Thyroid gland (tissue), 4 donors: Measurements from ENCODE around the gene IL12RB2. TPM values are rescaled to one million over a fixed set of nuclear protein-coding genes. Genes with fewer than 3 reads are reported as not detected.

Experiments used
- DNase-seq, 2 donors: peaks; one replicate each; pipeline ENCODE4 v3.0.0-alpha.2; 2019
- H3K27ac ChIP-seq, 3 donors: fragments of 200-600 bp; sonication (generic); 1 replicate in 2 of 3; 2 replicates in 1 of 3; pipeline ENCODE4 v1.5.1; 2016 to 2019; ENCODE audit warnings: mild to moderate bottlenecking in 1 of 3, moderate library complexity in 1 of 3
- H3K27me3 ChIP-seq: fragments of 200-600 bp; sonication (generic); one replicate; pipeline ENCODE4 v1.5.1; 2019
- H3K36me3 ChIP-seq, 2 donors: fragments of 200-600 bp; sonication (generic); one replicate each; pipeline ENCODE4 v1.5.1; 2016 to 2019
- H3K4me1 ChIP-seq, 2 donors: fragments of 200-600 bp; sonication (generic); one replicate each; pipeline ENCODE4 v1.5.1; 2017 to 2019
- H3K4me3 ChIP-seq, 3 donors: fragments of 200-600 bp; sonication (generic); replicated peaks in 1 of 3; 1 replicate in 2 of 3; 2 replicates in 1 of 3; pipeline ENCODE4 v1.5.1; 2016; ENCODE audit warnings: mild to moderate bottlenecking in 1 of 3
- H3K9me3 ChIP-seq: fragments of 200-600 bp; sonication (generic); one replicate; pipeline ENCODE4 v1.5.1; 2017
- POLR2A ChIP-seq, 2 donors: fragments of 450-650 bp; IDR thresholded peaks; one replicate each; pipeline ENCODE4 v1.6.1; 2017; ENCODE audit warnings: antibody characterized with exemption in 2 of 2, mild to moderate bottlenecking in 2 of 2, moderate library complexity in 1 of 2
- WGBS, 2 donors: methylation state at CpG; one replicate each; pipeline ENCODE4 v1.1.5; 2017; 5-methylcytosine and 5-hydroxymethylcytosine counted together
- intact Hi-C: fragments of 100-400 bp; cut with DNase I; formaldehyde crosslinking; loops from one replicate; pipeline ENCODE4 v1.15.1; 2023
- total RNA-seq, 4 donors: library from RNA; depleted of rRNA; stranded (reverse); fragments of >200 nt; gene quantifications; one replicate each; pipeline ENCODE4 v1.2.3, GENCODE V29; 2016
- TF ChIP-seq, protein P1 (sequence below), 6 experiments: fragments of 200-600 bp in 3 of 6; fragments of 450-650 bp in 3 of 6; sonication (generic) in 3 of 6; IDR thresholded peaks; one replicate each; pipeline ENCODE4 v1.5.1; 2016 to 2019; ENCODE audit warnings: antibody characterized with exemption in 6 of 6, mild to moderate bottlenecking in 2 of 6, inconsistent platforms in 1 of 6, moderate library complexity in 1 of 6

The IL12RB2 gene
- total RNA-seq, 4 donors from 2014 or later = 0.45 to 4.3 (median 0.93) TPM

DNA sequence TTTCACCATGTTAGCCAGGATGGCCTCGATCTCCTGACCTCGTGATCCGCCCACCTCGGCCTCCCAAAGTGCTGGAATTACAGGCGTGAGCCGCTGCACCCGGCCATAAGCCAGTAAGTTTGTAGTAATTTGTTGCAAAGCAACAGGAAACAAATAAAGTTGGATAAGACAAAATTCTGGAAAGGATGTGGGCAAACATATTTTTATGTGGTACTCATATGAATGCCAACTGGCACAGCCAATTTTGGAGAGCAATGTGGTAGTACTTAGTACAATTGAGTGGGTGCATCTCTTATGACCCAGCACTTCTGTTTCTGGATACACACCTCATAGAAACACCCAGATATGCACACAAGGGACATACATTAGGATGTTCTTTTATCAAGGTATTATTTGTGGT is 8.4 kb upstream of the IL12RB2 start:
- WGBS, 2 donors = 95 to 97% methylated on average over 7 of the region's 7 CpGs
- H3K36me3 ChIP-seq = no peaks in the 10 kb centered on the region

DNA sequence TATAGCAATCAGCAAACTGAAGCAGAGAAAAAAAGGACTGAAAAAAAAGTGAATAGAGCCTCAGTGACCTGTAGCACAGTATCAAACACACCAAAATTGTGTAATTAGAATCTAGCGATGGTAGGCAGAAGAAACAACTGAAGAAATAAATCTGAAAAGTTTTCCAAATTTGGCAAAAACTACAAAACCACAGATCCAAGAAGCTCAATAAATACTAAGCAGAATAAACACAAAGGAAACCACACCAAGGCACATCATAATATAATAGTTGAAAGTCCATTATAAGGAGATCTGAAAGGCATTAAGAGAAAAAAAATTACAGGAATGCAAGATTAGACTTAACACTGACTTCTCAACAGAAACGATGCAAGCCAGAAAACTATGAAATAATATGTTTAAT is 7.1 kb upstream of the IL12RB2 start:
- no peak for DNase-seq
- intact Hi-C loops = no loop called here
- H3K4me1 ChIP-seq = no peaks in the 10 kb centered on the region
- H3K27ac ChIP-seq = no peak overlapping the region
- no peaks in the 10 kb centered on the region for H3K9me3 ChIP-seq
- H3K27me3 ChIP-seq = no peaks in the 10 kb centered on the region
- WGBS, 2 donors = 75% methylated on average over 2 of the region's 2 CpGs
- no peaks in the 10 kb centered on the region for H3K36me3 ChIP-seq
- TF ChIP-seq POLR2A (IDR thresholded peaks at IDR 0.05) = no peak
- TF ChIP-seq, protein P1, sequence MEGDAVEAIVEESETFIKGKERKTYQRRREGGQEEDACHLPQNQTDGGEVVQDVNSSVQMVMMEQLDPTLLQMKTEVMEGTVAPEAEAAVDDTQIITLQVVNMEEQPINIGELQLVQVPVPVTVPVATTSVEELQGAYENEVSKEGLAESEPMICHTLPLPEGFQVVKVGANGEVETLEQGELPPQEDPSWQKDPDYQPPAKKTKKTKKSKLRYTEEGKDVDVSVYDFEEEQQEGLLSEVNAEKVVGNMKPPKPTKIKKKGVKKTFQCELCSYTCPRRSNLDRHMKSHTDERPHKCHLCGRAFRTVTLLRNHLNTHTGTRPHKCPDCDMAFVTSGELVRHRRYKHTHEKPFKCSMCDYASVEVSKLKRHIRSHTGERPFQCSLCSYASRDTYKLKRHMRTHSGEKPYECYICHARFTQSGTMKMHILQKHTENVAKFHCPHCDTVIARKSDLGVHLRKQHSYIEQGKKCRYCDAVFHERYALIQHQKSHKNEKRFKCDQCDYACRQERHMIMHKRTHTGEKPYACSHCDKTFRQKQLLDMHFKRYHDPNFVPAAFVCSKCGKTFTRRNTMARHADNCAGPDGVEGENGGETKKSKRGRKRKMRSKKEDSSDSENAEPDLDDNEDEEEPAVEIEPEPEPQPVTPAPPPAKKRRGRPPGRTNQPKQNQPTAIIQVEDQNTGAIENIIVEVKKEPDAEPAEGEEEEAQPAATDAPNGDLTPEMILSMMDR (IDR thresholded peaks at IDR 0.05) = no peak
- H3K4me3 ChIP-seq = no peak overlapping the region

More for the DNA sequence above, 8.4 kb upstream of the IL12RB2 start:
- Histone ChIP-seq H3K4me3 (no peak overlapping the region), H3K27me3 (no peaks in the 10 kb centered on the region), H3K9me3 (no peaks in the 10 kb centered on the region), H3K4me1 (no peaks in the 10 kb centered on the region), H3K27ac (no peak overlapping the region)
- no peak for TF ChIP-seq POLR2A (IDR thresholded peaks at IDR 0.05)
- TF ChIP-seq, protein P1 (IDR thresholded peaks at IDR 0.05) = no peak
- intact Hi-C loops = no loop called here
- no peak for DNase-seq

DNA sequence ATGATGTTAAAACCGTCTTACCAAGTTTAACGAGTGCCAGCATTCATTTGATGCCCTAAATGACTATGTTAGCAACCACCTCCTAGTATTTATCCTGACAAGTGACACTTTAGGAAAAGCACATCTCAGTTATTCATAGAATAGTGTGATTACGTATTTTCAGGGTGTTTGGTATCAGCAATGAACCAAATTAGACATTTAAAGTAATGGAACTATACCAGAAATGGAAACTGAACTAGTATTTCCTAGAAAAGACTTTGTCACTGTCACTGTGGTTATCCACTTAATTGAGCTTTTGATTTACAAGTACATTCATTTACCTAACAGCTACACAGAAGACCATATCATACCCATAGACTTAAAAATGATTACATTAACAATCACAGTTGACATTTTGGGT is 3.6 kb upstream of the IL12RB2 start:
- H3K4me1 ChIP-seq = peaks cover 0 to 6% of the 10 kb centered on the region in 2 donors
- H3K4me3 ChIP-seq = no peak overlapping the region
- H3K9me3 ChIP-seq = no peaks in the 10 kb centered on the region
- DNase-seq = no peak
- H3K36me3 ChIP-seq = no peaks in the 10 kb centered on the region
- TF ChIP-seq, protein P1 (IDR thresholded peaks at IDR 0.05) = no peak
- no peak for TF ChIP-seq POLR2A (IDR thresholded peaks at IDR 0.05)
- 85 to 92% methylated on average over 3 of the region's 3 CpGs for WGBS, 2 donors
- no peak overlapping the region for H3K27ac ChIP-seq
- intact Hi-C loops = no loop called here
- H3K27me3 ChIP-seq = no peaks in the 10 kb centered on the region

DNA sequence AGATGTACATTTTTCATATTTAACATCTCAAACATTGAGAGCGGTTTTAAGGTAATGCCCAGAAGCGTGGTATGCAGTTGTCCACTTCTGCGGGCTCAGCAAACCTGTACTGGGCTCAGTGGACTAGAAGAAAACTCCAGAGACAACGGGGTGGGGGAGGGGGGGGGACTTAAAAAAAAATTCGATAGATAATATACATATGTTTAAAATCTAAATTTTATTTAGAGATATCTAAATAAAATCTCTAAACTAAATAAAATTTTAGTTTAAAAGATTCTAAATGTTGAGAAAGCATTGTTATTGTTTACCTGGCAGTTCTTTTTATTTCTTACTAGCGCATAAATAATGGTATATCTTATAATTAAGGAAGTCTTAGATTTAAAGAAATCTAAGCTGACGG is 1.1 kb upstream of the IL12RB2 start:
- H3K36me3 ChIP-seq = no peaks in the 10 kb centered on the region
- no peaks in the 10 kb centered on the region for H3K9me3 ChIP-seq
- intact Hi-C loops = no loop called here
- 90% methylated on average over 7 of the region's 7 CpGs for WGBS, 2 donors
- H3K27ac ChIP-seq = no peak overlapping the region
- H3K4me1 ChIP-seq = peaks cover 0 to 6% of the 10 kb centered on the region in 2 donors
- no peaks in the 10 kb centered on the region for H3K27me3 ChIP-seq
- DNase-seq = no peak
- H3K4me3 ChIP-seq = no peak overlapping the region
- TF ChIP-seq POLR2A (IDR thresholded peaks at IDR 0.05) = no peak
- TF ChIP-seq, protein P1 (IDR thresholded peaks at IDR 0.05) = no peak

DNA sequence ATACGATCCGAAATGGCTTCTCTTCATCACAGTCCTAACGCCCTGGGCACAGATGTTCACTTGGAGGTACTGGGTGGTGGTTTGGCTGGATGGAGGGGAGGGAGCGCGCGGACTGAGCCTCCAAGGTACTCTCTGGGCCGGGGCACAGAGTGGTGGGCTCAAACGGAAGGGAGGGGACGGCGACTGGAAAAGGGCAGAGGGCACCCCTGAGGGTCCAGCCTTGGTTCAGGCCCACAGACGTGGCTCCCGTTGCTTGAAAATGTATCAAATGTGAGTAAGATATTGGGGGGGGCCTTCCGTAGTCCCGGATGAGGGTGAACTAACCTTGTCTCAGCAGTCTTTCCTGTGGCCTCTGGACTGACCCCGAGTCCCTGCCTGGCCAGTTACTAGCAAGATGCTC is 463 bp downstream of the IL12RB2 start:
- Histone ChIP-seq H3K27ac (no peak overlapping the region), H3K4me1 (peaks cover 0 to 6% of the 10 kb centered on the region in 2 donors), H3K4me3 (peak overlapping the region in 1 of 3 donors; percentile 13), H3K9me3 (no peaks in the 10 kb centered on the region), H3K27me3 (no peaks in the 10 kb centered on the region), H3K36me3 (no peaks in the 10 kb centered on the region)
- no peak for DNase-seq
- 24 to 35% methylated on average over 14 to 15 of the region's 15 CpGs for whole genome bisulfite sequencing, 2 donors
- TF ChIP-seq, protein P1 (IDR thresholded peaks at IDR 0.05) = no peak
- no peak for TF ChIP-seq POLR2A (IDR thresholded peaks at IDR 0.05)
- intact Hi-C loops = no loop called here
